H1 (cell line): ENCODE data around the gene ARHGAP42. TPM values are rescaled to one million over a fixed set of nuclear protein-coding genes. Genes with fewer than 3 reads are reported as not detected.

Experiments
- CTBP2 ChIP-seq: IDR thresholded peaks from 2 replicates; pipeline ENCODE4 v1.7.0; 2011; ENCODE audit warnings: borderline replicate concordance, mild to moderate bottlenecking, moderate library complexity, mixed read lengths, low read length; ENCODE audit not compliant: insufficient read depth, insufficient read length
- RBBP5 ChIP-seq: IDR thresholded peaks from 2 replicates; pipeline ENCODE4 v1.7.1; 2012; ENCODE audit warnings: low read depth, mild to moderate bottlenecking, inconsistent platforms, low read length, moderate library complexity, borderline replicate concordance
- polyA plus RNA-seq, 7 experiments: library from polyadenylated mRNA; depleted of rRNA in 3 of 7; stranded (reverse) in 5 of 7; unstranded in 2 of 7; fragments of >200 nt in 5 of 7; fragments of 200-250 nt in 2 of 7; gene quantifications; 1 replicate in 5 of 7; 2 replicates in 1 of 7; 4 replicates in 1 of 7; pipeline versions ENCODE4 v1.2.1 to v1.2.3, GENCODE V29; 2011 to 2013; ENCODE audit warnings: missing spikeins in 2 of 7, mixed read lengths in 2 of 7
- total RNA-seq: library from RNA; stranded (reverse); fragmentation: NEBNext Ultra II Directional; extraction: Animal tissue kit (Norgen Biotek cat#: 25700); gene quantifications from 2 replicates; pipeline ENCODE4 v1.2.1, GENCODE V29; 2021

ARHGAP42 gene
- total and polyA plus RNA-seq, 2 of the 8 experiments (the other 6 are each of a cell fraction or from before 2014, with no cell fraction given), result 22.2 to 33.5 TPM

DNA sequence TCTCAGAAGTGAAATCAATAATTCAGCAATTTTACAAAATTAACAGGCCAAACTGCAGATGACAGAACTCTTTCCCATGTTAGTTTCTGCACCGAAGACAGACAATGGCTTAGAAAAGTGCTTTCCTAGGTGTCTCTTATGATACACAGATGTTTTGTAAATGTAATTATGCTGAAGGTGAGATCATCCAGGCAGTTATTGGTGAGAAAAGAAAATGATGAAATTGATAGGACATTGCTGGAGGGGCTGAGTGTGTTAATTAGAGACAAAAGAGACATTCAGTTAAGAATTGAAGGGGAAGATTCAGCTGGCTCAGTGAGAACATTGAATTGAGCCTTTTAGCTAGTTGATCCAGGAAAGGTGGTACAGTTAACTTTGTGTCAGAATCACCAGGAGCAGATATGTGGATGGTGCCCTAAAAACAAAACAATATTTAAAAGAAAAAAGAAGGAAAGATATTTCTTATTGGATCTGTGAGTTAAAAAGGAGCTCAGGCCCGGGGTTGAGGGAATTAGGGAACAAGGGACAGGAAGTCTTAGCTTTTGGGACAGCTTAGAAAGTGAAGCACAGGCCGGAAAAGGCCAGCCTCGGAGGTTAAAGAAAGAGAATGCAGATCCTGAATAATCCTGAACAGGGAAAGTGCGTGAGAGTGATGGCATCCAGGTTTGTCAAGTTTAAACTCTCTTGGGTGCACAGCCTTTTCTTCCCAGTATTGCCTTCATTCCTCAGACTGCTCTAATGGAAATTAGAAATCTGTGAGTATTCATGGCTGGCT is 16.9 kb downstream of the ARHGAP42 start (continued):
- TF ChIP-seq CTBP2, result no peak
- TF ChIP-seq RBBP5, result no peak
- TF ChIP-seq, all 59 proteins: peak for 0
